Calu3 (cell line): ENCODE results near the gene EEIG2. TPM values are rescaled to one million over a fixed set of nuclear protein-coding genes. Genes with fewer than 3 reads are reported as not detected.

Experiments used
- BruUV-seq: library from RNA; stranded (reverse); fragments of 400-500 nt; replicated peaks from 2 replicates; lab custom pipeline; 2021; lab: Mats Ljungman, UMichigan
- CTCF ChIA-PET: fragments of 300-600 bp; sonication (Branson Sonifier 250); formaldehyde crosslinking; loops from one replicate; lab custom pipeline; 2022; ENCODE audit warnings: antibody characterized with exemption; lab: Charles Lee
- DNase-seq: peaks from one replicate; pipeline ENCODE4 v3.0.0; 2022
- H3K27ac Mint-ChIP-seq: one replicate; pipeline ENCODE4 v1.8.0; 2022; ENCODE audit warnings: mixed read lengths; ENCODE audit not compliant: unreplicated experiment
- H3K27me3 Mint-ChIP-seq: one replicate; pipeline ENCODE4 v1.8.0; 2022; ENCODE audit warnings: mixed read lengths; ENCODE audit not compliant: unreplicated experiment
- H3K36me3 Mint-ChIP-seq: one replicate; pipeline ENCODE4 v1.8.0; 2022; ENCODE audit warnings: mild to moderate bottlenecking, moderate library complexity, mixed read lengths; ENCODE audit not compliant: insufficient read depth, unreplicated experiment
- H3K4me1 Mint-ChIP-seq: one replicate; pipeline ENCODE4 v1.8.0; 2022; ENCODE audit warnings: mild to moderate bottlenecking, low read depth, mixed read lengths; ENCODE audit not compliant: unreplicated experiment
- H3K4me3 Mint-ChIP-seq: one replicate; pipeline ENCODE4 v1.8.0; 2022; ENCODE audit warnings: mild to moderate bottlenecking, low read depth, moderate library complexity, mixed read lengths; ENCODE audit not compliant: unreplicated experiment
- H3K9me3 Mint-ChIP-seq: one replicate; pipeline ENCODE4 v1.8.0; 2022; ENCODE audit warnings: low read depth, mixed read lengths; ENCODE audit not compliant: unreplicated experiment
- CTCF ChIP-seq: fragments of 200-600 bp; IDR thresholded peaks from one replicate; pipeline ENCODE4 v1.8.0; 2022; ENCODE audit warnings: antibody characterized with exemption; ENCODE audit not compliant: unreplicated experiment
- intact Hi-C: fragments of 100-400 bp; cut with micrococcal nuclease; formaldehyde crosslinking; loops from one replicate; pipeline ENCODE4 v1.10.0; 2022; ENCODE audit not compliant: unreplicated experiment
- total RNA-seq: library from RNA; stranded (reverse); gene quantifications from 2 replicates; pipeline ENCODE4 v1.2.3, GENCODE V29; 2022

Gene EEIG2
- total RNA-seq, 1 experiment from 2014 or later = 13.6 TPM

GRCh38 chr1:108563808-108564207, 3.9 kb downstream of the EEIG2 start:
- DNase-seq = no peak
- Mint-ChIP-seq H3K27ac (peak overlapping the region; percentile 19), H3K4me1 (no peaks in the 10 kb centered on the region), H3K9me3 (no peaks in the 10 kb centered on the region), H3K4me3 (no peak overlapping the region), H3K27me3 (no peaks in the 10 kb centered on the region), H3K36me3 (peaks cover 8% of the 10 kb centered on the region)
- TF ChIP-seq CTCF = no peak
- intact Hi-C loops = no loop called here
- no TSS peak for BruUV-seq
- CTCF ChIA-PET = no interaction called here

- Mint-ChIP-seq H3K4me1 (no peaks in the 10 kb centered on the region), H3K27ac (no peak overlapping the region), H3K36me3 (peaks cover 8% of the 10 kb centered on the region), H3K27me3 (no peaks in the 10 kb centered on the region), H3K9me3 (no peaks in the 10 kb centered on the region), H3K4me3 (no peak overlapping the region)
- intact Hi-C loops = no loop called here
- no peak for DNase-seq
- BruUV-seq = no TSS peak
- no peak for TF ChIP-seq CTCF
- CTCF ChIA-PET = no interaction called here
Measured at GRCh38 chr1:108565081-108565480, 5.2 kb downstream of the EEIG2 start.

- no peaks in the 10 kb centered on the region for H3K27me3 Mint-ChIP-seq
- no peak for TF ChIP-seq CTCF
- no peaks in the 10 kb centered on the region for H3K4me1 Mint-ChIP-seq
- no peak overlapping the region for H3K4me3 Mint-ChIP-seq
- CTCF ChIA-PET = no interaction called here
- H3K36me3 Mint-ChIP-seq = peaks cover 5% of the 10 kb centered on the region
- no peaks in the 10 kb centered on the region for H3K9me3 Mint-ChIP-seq
- intact Hi-C loops = no loop called here
- DNase-seq = no peak
- H3K27ac Mint-ChIP-seq = no peak overlapping the region
- BruUV-seq = no TSS peak
Measured at GRCh38 chr1:108565512-108565911, 5.6 kb downstream of the EEIG2 start.

- Mint-ChIP-seq H3K36me3 (no peaks in the 10 kb centered on the region), H3K27ac (no peak overlapping the region), H3K9me3 (no peaks in the 10 kb centered on the region), H3K4me3 (no peak overlapping the region), H3K4me1 (no peaks in the 10 kb centered on the region), H3K27me3 (no peaks in the 10 kb centered on the region)
- CTCF ChIA-PET = no interaction called here
- no peak for DNase-seq
- intact Hi-C loops = no loop called here
- BruUV-seq = no TSS peak
- TF ChIP-seq CTCF = no peak
Measured at GRCh38 chr1:108568589-108568988, 8.7 kb downstream of the EEIG2 start.
